GM21576 (cell line): Measurements from ENCODE around the gene EYA2.

ENCODE experiments used
- ATAC-seq: cut with Tn5 transposase; IDR thresholded peaks from one replicate; pipeline ENCODE4 v1.9.1; 2021; ENCODE audit warnings: mild to moderate bottlenecking, moderate library complexity; ENCODE audit not compliant: unreplicated experiment

EYA2 gene

DNA sequence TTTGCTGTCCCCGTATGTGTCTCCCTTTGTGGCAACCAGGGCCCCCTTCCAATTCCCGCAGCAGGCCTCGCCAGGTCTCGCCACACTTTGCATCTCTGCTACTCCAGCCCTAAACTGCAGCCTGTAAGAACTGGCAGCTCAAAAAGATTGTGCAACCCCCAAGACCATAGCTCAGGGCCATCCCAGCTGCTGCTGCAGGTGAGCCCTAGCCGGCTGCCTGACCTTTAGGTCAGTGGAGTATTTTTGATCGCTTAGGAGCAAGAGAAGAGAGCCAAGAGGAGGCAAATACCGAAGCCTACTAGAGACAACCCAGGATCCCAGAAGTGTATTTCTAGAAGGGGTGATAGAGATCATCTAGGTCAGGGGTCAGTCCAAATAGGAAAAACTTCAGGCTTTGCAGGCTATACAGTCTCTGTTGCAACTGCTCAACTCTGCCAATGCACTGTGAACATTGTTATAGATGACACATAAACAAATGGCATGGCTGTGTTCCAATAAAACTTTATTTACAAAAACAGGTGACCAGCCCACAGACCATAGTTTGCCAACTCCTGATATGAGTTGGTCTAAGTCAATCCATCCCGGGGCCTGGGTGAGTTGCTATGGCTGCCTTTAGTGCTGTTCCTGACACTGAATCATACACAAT lies 138.4 kb downstream of the EYA2 start:
- no peak for ATAC-seq

- ATAC-seq = no peak
Measured at GRCh38 chr20:47033665-47034064, 139.0 kb downstream of the EYA2 start.

GRCh38 chr20:47035026-47035590 lies 140.5 kb downstream of the EYA2 start:
- ATAC-seq = no peak

- no peak for ATAC-seq
Measured at GRCh38 chr20:47036091-47036870, 141.6 kb downstream of the EYA2 start.

DNA sequence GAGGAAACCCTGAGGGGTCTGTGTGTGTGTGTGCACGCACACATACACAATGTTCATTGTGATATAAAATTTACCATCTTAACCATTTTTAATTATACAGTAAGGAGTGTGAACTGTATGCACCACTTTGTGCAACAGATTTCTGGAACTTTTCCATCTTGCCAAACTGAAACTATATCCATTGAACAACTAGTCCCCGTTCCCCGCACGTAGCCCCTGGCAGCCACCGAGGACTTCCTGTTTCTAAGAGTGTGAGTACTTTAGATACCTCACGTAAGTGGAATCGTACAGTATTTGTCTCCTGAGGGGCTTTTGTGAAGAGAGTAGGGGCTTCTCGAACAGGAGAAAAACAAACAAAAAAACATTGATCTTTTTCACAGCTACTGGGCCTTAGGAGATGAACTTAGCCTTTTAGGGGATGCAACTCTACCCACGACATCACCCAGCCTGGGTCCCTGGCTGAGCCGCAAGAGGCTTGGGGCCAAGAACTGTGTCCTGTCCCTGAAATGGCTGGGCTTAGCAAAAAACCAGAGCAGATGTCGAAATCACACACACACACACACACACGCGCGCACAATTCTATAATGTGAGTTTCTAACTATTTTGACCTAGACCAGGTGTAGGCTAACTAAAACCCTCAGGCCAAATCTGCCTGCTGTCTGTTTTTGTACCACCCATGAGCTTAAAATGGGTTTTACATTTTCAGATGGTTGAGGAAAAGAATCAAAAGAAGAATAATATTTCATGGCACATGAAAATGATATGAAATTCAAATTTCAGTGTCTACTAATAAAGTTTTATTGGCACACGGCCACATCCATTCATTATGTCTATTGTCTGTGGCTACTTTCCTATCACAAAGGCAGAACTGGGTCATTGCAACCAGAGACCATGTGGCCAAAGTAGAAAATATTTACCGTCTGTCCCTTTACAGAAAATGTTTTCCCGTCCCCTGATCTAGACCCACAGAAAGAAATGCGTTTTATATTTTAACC lies 144.2 kb downstream of the EYA2 start:
- ATAC-seq = no peak

GRCh38 chr20:47040506-47041125 lies 146.0 kb downstream of the EYA2 start:
- no peak for ATAC-seq

GRCh38 chr20:47041396-47041899 lies 146.8 kb downstream of the EYA2 start:
- no peak for ATAC-seq

DNA sequence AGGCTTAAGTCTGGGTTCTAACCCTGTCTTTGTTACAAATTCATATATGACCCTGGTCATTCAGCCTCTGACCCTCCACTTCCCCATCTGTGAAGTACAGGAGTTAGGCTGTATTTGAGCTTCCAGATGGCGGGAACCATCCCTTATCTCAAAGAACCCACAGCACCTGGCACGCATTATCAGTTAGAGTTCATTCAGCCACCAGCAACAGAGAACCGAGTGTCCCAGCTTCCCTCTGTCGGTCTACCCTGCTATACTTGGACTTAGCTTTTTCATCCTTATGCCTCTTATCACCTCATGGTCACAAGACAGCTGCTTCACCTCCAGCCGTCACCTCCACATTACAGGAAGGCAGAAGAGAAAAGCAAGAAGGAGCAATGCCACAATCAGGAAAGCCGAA lies 147.8 kb downstream of the EYA2 start:
- no peak for ATAC-seq

DNA sequence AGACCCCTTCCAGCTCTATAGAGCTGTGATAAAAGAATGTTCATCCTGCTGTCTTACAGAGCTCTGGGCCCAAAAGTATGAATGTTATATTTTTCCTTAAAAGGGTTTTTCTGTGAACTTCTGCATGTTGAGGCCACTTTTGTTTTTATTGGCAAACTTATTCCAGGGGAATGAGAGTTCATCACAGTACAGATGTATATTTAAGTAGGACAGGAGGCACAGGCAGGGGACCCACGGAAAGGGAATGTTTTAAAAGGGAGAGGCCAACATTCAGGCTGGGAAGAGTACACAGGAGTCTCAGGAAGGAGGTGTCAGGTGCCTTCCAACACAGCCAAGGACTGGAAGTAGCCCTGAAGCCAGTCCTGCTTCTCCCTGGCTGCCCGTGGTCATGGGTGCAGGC lies 148.4 kb downstream of the EYA2 start:
- no peak for ATAC-seq

DNA sequence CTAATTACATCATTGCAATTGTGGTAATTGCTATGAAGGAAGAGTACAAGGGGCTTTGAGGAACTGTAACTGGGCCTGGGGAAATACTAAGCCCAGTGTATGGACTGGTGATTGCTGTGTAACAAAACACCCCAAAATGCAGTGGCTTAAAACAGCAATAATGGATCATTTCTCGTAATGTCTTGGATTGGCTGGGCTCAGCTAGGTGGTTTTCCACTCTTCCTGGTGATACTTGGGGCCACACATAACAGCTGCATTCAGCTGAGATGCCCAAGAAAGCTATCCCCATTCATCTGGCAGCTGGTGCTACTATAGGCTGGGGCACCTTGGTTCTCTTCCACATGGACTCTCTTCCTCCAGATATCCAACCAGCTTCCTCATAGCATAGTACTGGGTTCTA lies 150.3 kb downstream of the EYA2 start:
- ATAC-seq = no peak

- ATAC-seq = no peak
Measured at GRCh38 chr20:47048054-47048453, 153.4 kb downstream of the EYA2 start.

GRCh38 chr20:47049771-47050170 lies 155.1 kb downstream of the EYA2 start:
- ATAC-seq = no peak

- ATAC-seq = no peak
Measured at GRCh38 chr20:47050996-47051395, 156.4 kb downstream of the EYA2 start.

DNA sequence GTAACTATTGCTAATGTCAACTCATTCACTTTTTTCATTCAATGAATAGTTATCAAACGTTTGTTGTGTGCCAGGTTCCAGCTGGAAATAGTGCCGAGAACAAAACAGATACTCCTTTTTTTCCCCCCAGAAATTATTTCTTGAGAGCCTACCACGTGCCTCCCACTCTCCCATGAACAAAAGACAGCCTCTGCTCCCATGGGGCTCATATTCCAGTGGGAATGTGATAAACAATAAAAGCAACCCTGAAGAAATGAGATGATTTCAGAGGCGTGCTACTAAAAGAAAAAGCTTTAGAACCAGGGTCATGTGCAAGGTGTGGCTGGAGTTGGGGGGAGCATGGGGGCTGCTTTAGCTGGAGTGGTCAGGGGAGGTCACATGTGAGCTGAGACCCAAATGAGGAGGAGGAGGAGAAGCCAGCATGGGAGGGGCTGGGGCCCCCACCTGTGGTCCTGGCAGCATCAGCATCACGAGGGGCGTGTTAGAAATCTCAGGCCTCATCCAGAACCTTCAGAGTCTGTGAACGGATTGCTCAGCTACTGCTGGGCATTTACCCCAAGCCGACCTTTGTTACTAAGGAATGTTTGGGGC lies 157.4 kb downstream of the EYA2 start:
- ATAC-seq = no peak

DNA sequence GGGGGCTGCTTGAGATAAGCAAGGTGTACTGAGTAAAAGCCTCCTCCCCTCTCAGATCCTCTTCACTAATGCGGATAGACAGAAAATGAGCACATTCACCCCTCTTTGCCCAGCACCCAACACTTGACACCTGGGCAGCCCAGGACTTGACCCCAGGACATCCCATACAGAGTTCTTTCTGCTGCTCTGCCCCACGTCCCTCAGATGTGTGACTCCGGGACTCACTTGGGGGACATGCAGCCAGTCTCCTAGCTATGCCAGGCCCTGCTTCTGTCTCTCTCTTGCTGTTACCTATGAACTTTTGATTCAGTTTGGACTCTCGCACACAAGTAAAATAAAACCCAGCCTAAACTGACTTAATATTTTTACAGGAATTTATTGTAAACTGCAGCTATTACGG lies 159.9 kb downstream of the EYA2 start:
- no peak for ATAC-seq

DNA sequence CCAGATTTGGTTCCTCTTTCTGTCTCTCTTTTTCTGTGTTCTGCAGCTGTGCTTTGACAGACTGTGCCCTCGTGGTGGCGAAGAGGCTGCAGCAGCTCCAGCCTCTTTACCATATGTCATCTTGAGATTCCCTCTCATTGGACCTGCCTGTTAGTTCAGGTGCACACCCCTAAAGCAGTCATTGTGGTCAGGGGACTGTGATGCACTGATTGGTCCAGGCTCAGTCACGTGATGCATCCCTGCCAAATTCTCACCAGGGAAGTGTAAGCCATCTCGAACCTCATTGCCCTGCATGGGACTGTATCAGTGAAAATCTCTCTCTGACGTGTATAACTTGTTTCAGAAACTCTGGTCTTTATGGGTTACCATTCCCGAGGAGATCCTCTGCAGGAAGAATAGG lies 160.3 kb downstream of the EYA2 start:
- ATAC-seq = no peak

- no peak for ATAC-seq
Measured at GRCh38 chr20:47055699-47056369, 161.2 kb downstream of the EYA2 start.

DNA sequence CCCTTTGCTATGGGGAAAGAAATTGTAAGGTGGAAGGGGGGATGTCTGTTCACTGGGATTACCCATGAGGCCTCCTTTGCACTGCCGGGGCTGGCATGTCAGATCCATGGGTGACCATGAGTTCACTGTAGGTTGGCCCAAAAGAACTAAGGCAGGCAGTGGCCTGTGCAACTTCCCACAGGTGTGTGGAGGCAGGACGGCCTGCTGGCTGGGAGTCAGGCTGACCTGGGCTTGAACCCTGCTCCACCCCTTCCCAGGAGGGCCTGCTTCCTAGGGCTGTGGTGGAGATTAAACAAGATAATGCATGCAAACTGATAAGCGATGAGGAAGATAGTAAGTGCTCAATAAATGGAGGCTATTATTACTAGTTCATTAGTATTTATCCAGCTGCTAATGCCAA lies 163.0 kb downstream of the EYA2 start:
- ATAC-seq = no peak

- ATAC-seq = no peak
Measured at GRCh38 chr20:47058236-47058635, 163.6 kb downstream of the EYA2 start.

DNA sequence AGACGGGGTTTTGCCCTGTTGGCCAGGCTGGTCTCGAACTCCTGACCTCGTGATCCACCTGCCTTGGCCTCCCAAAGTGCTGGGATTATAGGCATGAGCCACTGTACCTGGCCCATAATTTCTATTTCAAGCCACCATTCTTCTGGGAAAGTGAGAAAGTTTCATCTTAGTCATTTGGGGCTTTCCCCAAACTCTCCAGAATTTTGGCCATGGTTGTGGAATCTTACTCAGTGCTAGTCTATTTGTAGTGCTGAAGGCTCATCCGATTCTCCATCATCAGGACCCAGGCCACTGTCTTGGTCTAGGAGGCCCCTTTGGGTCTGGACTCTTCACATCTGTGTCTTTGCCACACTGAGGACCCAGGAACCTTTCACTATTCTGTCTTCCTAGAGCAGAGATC lies 164.9 kb downstream of the EYA2 start:
- no peak for ATAC-seq
